Measurements from ENCODE around the gene CD80. TPM values are rescaled to one million over a fixed set of nuclear protein-coding genes. Genes with fewer than 3 reads are reported as not detected.

The CD80 gene, protein sequence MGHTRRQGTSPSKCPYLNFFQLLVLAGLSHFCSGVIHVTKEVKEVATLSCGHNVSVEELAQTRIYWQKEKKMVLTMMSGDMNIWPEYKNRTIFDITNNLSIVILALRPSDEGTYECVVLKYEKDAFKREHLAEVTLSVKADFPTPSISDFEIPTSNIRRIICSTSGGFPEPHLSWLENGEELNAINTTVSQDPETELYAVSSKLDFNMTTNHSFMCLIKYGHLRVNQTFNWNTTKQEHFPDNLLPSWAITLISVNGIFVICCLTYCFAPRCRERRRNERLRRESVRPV
- total RNA-seq = 1 to 10 TPM in 2 of 6 experiments, under 1 TPM in 4; 0.26 to 1.3 (median 0.51) TPM
- long read RNA-seq = 0 reads

GRCh38 chr3:119559441-119559963, at the start of gene CD80:
Gene CD80 (minus strand): TSS chr3:119559614. CDS start chr3:119557728, 1,886 bp downstream.
- Histone ChIP-seq H3K4me1 (peaks cover 0 to 5% (median 0%) of the 10 kb centered on the region in 4 donors), H3K27me3 (no peaks in the 10 kb centered on the region), H3K9me3 (no peaks in the 10 kb centered on the region), H3K27ac (no peak within 1 kb of the TSS), H3K4me3 (no peak within 1 kb of the TSS), H3K36me3 (no peaks in the 10 kb centered on the region)
- WGBS (ENCODE audit: insufficient coverage, low coverage, low lambda C conversion rate, missing lambda C conversion rate) = 11% methylated on average over 5 of the region's 7 CpGs
- peak in 2 of 3 donors; percentile 52 to 62 for DNase-seq
- ATAC-seq = peak; percentile 90 to 94 (median 92)
- TF ChIP-seq CTCF (IDR thresholded peaks at IDR 0.05) = peak; percentile 33 to 52 (median 48)
- TF ChIP-seq POLR2A (IDR thresholded peaks at IDR 0.05) = peak; percentile 11
- intact Hi-C loops (cut with DNase I) = no loop called here

GRCh38 chr3:119608405-119609000, 49.1 kb upstream of the CD80 start:
- no peak overlapping the region for H3K27ac ChIP-seq
- no peaks in the 10 kb centered on the region for H3K27me3 ChIP-seq
- DNase-seq (no peak), ATAC-seq (no peak)
- TF ChIP-seq CTCF (IDR thresholded peaks at IDR 0.05) = no peak
- TF ChIP-seq POLR2A (IDR thresholded peaks at IDR 0.05) = no peak
- intact Hi-C loops (cut with DNase I) = no loop called here
- no peaks in the 10 kb centered on the region for H3K4me1 ChIP-seq
- WGBS (ENCODE audit: insufficient coverage, low coverage, low lambda C conversion rate, missing lambda C conversion rate) = 94% methylated on average over 5 of the region's 6 CpGs
- peaks cover 0 to 3% (median 0%) of the 10 kb centered on the region in 4 donors for H3K36me3 ChIP-seq
- no peaks in the 10 kb centered on the region for H3K9me3 ChIP-seq
- H3K4me3 ChIP-seq = no peak overlapping the region

DNA sequence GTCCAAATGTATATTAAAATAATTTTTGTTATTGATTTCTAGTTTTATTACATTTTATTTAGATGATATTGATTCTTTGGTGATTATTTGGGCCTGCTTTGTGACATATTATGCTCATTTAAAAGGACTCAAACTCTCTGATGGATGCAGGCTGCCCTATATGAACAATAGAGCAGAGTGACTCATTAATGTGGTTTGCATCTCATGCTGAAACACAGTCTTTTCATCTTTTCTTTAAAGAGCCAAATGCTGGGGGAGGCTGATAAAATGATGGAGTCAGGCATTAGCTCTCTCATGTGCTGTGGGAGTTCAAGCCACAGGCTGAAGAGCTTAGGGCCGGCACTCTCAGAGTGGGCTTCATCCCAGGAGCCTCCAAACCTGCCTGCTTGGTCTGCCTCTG, 45.5 kb upstream of the CD80 start:
- H3K4me1 ChIP-seq = no peaks in the 10 kb centered on the region
- no peaks in the 10 kb centered on the region for H3K9me3 ChIP-seq
- TF ChIP-seq POLR2A (IDR thresholded peaks at IDR 0.05) = no peak
- no peak for TF ChIP-seq CTCF (IDR thresholded peaks at IDR 0.05)
- intact Hi-C loops (cut with DNase I) = no loop called here
- H3K4me3 ChIP-seq = no peak overlapping the region
- H3K27me3 ChIP-seq = no peaks in the 10 kb centered on the region
- DNase-seq = no peak
- no CpG with 5 or more reads among the region's 1 CpG for WGBS (ENCODE audit: insufficient coverage, low coverage, low lambda C conversion rate, missing lambda C conversion rate)
- no peak for ATAC-seq
- H3K27ac ChIP-seq = no peak overlapping the region
- no peaks in the 10 kb centered on the region for H3K36me3 ChIP-seq

DNA sequence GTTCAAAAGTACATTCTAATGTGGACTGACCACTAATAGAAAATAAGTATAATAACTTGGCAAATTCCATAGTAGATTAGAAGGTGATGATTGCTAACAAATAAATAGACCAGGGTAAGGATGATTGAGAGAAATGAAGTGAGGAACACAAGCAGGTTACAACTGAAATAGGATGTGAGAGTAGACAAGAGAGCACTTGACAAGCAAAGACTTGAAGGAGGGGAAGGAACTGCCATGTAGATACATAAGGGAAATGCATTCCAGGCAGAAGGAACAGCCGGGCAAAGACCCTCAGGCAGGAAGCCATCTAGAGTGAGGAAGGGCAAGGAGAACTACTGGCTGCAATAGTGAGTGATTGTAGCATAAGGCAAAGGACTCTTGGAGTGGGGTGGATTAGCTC, 43.3 kb upstream of the CD80 start:
- Histone ChIP-seq H3K27me3 (no peaks in the 10 kb centered on the region), H3K27ac (no peak overlapping the region), H3K4me1 (peaks cover 0 to 12% (median 5%) of the 10 kb centered on the region in 4 donors), H3K4me3 (no peak overlapping the region), H3K36me3 (no peaks in the 10 kb centered on the region), H3K9me3 (no peaks in the 10 kb centered on the region)
- DNase-seq (no peak), ATAC-seq (no peak)
- TF ChIP-seq CTCF (IDR thresholded peaks at IDR 0.05) (no peak), POLR2A (IDR thresholded peaks at IDR 0.05) (no peak)
- 67% methylated on average over 1 of the region's 1 CpG for WGBS (ENCODE audit: insufficient coverage, low coverage, low lambda C conversion rate, missing lambda C conversion rate)
- intact Hi-C loops (cut with DNase I) = no loop called here

All from right lobe of liver (tissue), 6 donors.